NCI-H187 (cell line): ENCODE data around the gene HMOX1.
"Not testable (repeated sequence)": the region's sequence is repeated elsewhere in the genome, so short reads cannot be mapped to it uniquely, and the experiment has no call there.

Source experiments
- DNase-seq, 2 experiments: peaks; one replicate each; lab custom pipeline; 2025; lab: John Stamatoyannopoulos, UW

The HMOX1 gene

DNA sequence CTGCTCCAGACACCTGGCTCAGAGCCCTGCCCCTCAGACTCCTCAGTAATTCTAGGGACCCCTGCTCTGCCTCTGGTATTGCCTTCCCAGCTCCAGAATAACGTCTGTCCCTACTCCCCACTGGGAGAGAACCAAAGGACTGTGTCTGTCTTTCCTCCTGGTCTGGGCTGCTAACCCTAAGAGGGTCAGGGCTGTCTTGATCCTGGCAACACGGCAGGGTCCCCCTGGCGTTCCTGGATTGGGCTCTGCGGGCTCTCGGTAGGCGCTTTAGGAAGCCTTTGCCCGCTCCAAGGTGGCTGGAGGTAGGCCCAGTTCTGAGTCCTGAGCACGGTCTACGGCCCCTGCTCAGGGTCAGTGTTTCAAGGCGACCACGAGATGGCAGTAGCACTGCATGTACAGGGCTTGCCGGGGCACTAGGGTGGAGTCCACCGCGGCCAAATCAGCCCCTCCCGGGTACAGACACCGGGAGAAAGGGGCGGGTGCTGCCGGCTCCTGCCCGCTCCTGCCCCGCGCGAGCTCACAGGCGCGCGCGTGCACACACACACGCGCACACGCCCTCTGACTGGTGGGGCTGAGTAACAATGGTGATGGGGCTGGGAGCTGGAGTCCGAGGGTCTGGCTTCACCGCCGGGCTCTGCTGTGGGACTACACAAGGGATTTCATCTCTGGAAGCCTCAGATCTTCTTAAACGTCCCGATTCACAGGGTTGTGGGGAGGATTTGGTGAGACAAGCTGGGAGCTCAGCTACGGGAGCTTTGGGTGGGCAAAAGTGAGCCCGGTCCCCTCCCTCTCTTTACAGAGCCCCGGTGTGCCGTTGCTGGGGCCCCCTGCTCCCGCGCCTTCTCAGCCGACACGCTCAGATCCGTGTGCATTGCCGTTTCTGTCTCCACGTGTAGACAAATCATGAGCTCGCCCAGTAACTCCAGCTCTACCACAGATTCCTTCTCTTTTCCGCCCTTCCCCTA is 30.1 kb upstream of the HMOX1 start:
- peak; percentile 9 to 59 for DNase-seq

- DNase-seq: no peak
Measured at GRCh38 chr22:35352214-35353111, 28.4 kb upstream of the HMOX1 start.

DNA sequence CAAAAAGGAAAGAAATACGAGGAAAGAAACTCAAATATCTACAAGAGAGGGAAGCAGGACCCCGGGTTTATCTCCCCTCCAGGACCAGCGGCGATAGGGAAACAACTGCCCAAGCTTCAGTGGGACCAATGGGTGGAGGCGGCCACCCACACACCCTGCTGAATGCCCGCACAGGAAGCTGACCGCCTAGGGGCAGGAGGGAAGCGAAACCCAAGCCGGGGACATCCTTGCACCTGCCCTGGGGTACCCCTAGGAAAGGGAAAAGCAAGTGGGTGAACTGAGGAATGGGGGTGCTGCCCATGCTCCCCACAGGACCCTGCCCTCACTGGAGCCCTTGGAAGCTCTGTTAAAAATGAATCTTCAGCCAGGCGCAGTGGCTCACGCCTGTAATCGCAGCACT is 27.6 kb upstream of the HMOX1 start:
- no peak for DNase-seq

GRCh38 chr22:35354068-35354467 is 26.8 kb upstream of the HMOX1 start:
- no peak for DNase-seq

DNA sequence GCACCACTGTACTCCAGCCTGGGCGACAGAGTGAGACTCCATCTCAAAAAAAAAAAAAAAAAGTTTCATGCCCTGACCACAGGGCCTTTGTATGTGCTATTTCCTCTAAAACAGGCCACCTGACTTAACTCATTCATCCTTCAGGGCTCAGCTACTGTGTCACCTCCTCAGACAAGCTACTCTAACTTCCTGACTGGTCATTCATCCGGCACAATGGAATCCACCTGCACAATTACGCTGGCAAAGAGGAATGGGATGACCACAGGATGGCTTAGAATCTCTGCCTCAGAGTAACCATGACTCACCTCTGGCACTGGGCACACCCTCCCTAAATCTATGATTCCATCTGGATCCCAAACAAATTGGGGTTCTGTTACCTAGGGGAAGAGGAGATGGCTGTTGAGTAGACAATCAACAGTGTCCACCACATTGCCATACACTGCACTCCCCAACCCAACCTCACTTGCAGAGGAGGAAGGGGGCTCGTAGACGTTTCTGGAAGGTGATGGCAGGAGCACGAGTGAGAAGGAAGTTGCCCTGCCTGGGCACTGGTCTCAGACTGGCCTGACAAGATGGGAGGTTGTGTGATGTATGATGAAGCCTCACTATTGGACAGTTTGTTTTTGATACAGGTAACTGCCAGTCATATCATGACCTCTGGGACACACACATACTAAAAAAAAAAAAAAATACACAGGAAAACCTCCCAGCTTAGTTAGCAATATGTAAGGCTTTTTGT is 22.8 kb upstream of the HMOX1 start:
- DNase-seq: no peak

DNA sequence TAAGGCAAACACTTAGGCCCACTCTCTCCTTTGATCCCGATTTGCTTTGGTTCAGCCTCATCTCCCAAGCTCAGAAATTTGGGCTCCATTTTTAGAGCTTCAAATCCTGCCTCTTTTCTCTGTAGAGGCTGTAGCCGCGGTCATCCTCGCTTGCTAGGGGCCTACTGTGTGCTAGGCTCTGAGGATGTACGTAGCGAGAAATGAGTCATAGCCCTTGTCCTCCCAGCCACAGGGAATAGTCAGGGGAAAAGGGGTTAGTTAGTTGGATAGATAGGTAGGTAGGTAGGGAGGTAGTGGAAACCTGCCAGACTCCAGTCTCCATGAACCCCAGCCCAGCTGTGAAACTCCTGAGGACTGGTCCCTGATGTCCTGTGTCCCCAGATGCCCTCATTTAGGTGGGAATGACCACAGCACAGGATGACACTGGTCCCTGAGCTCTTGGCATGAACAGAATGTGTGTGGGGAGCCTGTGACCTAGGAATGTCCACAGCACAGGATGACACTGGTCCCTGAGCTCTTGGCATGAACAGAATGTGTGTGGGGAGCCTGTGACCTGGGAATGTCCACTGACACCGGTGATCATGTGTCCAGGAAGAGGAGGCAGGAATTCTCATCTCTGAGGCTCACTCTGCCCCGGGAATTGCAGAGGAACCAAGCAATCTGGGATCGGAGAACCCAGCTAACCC is 21.4 kb upstream of the HMOX1 start:
- no peak for DNase-seq

- no peak for DNase-seq
Measured at GRCh38 chr22:35361001-35361558, 19.8 kb upstream of the HMOX1 start.

DNA sequence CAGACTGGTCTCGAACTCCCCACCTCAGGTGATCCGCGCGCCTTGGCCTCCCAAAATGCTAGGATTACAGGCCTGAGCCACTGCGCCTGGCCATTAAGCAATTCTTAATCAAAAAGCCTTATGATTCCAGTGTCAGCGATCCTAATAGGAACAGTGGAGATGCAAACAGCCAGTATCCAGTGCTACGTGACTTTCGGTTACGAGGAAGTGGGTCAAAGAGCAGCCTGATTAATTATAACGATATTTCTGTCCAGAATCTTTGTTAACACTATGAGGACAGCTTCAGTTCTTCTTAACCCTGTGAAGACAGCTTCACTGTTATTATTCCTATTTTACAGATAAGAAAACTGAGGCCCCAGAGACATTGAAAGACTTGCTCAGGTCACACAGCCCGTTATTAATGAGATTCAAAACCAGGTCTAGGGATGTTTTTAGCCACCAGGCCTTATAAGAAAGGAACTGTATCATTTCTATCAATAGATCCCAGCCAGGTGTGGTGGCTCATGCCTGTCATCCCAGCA is 17.3 kb upstream of the HMOX1 start:
- no peak for DNase-seq

DNA sequence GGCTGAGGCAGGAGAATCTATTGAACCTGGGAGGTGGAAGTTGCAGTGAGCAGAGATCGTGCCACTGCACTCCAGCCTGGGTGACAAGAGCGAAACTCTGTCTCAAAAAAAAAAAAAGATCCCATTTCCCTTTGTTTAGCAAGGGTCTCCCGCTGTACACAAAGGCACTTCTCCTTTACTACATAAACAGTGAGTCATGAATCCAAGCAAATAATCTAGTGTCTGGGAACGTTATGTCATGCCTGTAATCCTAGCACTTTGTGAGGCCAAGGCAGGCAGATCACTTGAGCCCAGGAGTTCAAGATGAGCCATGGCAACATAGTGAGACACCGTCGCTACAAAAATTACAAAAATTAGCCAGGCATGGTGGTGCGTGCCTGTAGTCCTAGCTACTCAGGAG is 16.7 kb upstream of the HMOX1 start:
- DNase-seq: not testable (repeated sequence)

DNA sequence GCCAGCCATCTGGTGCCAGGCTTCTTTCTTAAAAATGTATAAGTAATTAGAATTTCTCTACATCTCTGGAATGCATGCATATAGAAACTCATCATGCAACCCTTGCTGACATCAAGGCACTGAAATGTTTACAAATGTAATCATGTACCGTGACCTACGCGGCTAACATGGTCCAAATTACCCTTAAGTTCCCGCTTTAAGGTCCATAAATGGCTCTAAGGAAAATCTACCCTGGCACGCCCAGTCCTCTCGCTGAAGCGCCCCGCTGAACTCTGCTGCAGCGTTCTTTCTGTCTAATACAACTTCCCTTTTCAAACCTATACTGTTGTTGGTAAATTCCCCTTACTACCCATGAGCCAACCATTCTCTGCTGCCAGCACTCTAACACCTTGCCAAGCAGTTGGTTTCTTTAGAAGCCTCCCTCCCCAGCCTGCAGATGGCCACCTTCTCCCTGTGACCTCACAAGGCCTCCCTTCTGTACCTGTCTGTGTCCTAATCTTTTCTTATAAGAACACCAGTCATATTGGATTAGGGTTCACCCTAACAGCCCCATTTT is 13.5 kb upstream of the HMOX1 start:
- DNase-seq: no peak

DNA sequence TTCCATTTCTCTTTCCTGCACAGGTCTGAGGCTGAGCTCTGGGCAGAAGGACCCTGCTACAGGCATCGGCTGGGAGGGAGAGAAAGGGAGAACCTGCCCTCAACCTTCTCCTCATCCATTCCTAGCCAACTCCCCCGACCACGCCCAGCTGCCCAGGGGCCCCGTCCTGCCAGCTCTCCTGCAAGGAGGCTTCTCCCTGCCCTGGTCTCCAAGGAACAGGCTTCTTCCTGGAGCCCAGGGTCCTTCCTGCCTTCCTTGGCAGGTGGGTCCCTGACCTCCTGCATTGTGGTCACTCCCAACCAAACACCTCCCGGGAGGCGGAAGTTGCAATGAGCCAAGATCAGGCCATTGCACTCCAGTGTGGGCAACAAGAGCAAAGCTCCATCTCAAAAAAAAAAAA is 12.5 kb upstream of the HMOX1 start:
- no peak for DNase-seq

DNA sequence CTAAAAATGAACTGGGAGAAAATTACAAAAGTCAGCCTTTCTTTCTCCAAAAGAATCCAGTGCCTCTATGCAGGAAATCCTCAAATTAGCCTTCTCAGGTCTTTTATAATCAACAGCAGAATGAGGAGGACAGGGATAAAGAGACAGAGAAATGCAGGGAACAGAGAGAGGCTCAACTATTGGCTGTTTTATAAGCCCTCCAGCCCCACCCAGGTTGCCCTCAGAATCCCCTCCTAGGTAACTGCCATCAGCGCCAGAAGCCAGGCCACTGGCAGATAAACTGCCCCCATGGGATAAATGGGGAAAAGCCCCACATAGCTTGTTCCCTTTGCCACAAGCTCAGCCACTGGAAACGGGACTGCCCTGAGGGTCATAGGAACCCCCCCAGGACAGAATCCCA is 10.9 kb upstream of the HMOX1 start:
- no peak for DNase-seq

DNA sequence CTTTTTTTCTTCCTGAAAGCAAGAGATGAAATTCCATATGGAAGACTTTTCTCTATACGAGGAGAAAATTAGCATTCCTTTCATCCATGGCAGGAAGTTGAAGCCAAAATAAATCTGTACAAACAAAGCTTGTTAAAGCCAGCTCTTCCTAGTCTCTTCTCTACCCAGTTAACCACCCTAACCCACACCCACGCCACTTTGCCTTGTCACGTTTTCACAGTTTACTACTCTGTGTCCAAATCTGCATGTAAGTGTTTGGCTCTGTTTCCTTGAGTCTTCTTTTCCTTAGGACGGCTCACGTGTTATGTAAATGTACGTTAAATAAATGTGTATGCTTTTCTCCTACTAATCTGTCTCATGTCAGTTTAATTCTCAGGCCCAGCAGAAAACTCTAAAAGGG is 7.1 kb upstream of the HMOX1 start:
- no peak for DNase-seq

- DNase-seq: no peak
Measured at GRCh38 chr22:35375031-35375430, 5.9 kb upstream of the HMOX1 start.

DNA sequence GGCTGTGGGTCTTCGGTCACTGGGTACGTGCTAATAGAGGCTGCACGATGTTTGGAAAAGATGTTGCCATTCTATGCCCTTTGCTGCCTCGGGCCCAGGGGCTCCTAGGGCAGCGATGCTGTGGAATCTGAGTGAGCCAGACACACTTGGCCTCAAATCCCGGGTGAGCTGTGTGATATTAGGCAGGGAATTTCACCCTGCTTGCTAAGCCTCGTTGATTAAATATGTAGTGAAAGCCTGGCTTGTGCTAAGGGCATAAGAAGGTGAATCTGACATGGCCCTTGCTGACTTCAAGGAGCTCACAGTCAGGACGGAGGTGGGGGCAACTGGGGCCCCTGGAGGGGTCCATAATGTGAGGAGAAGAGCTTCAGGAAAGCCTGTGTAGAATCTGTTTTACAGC is 5.4 kb upstream of the HMOX1 start:
- DNase-seq: no peak

- DNase-seq: no peak
Measured at GRCh38 chr22:35376728-35377472, 4.0 kb upstream of the HMOX1 start.

DNA sequence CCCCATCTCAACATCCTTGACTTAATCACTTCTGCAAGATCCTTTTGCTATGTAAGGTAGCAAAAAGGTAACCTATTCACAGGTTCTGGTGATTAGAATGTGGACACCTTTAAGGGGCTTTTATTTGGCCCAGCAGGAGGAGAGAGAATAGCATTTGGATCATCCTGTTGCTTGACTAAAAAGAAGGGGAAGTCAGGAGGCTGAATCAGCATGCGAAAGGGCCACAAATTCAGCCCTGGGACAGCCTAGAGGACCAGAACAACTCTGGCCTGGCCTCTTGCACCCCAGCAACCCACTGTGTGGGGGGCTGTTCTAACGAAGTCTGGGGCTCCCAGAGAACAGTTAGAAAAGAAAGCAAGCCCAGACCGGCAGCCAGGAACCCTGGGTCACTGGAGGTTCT is 3.2 kb upstream of the HMOX1 start:
- DNase-seq: no peak

GRCh38 chr22:35378621-35379020 is 2.3 kb upstream of the HMOX1 start:
- DNase-seq: no peak

DNA sequence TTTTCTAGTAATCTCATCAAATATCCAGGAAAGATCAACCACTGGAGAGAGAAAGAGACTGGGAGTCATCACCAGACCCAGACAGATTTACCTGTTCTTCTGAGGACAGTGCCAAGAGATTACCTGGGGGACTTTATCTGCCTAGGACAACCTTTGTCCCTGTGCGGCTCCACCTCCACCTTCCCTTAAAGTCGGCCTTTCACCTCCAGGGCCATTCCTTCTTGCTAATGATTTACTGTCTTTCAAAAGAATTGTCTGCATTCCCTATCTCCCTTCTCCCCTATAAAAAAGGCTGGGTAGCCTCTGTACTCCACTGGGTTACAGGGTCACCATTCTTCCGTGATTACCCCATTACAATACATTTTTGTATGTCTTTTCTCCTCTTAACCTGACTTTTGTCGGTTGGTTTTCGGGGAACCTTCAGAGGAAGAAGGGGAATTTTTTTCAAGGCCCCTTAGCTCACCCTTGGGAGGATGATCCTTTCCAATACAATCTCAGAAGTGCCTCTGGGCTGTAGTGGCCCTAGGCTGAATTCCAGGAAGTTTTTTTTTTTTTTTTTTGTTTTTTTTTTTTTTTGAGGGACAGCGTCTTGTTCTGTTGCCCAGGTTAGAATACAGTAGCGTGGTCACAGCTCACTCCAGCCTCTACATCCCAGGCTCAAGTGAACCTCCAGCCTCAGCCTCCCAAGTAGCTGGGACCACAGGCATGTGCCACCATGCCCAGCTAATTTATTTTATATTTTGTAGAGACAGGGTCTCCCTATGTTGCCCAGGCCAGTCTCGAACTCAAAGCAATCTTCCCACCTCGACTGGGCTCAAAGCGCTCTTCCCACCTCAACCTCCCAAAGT is 1.5 kb upstream of the HMOX1 start:
- DNase-seq: no peak
